Measurements from ENCODE around the gene SNX21. TPM values are rescaled to one million over a fixed set of nuclear protein-coding genes. Genes with fewer than 3 reads are reported as not detected.
"Not testable (repeated sequence)": the region's sequence is repeated elsewhere in the genome, so short reads cannot be mapped to it uniquely, and the experiment has no call there.

Gene SNX21, protein sequence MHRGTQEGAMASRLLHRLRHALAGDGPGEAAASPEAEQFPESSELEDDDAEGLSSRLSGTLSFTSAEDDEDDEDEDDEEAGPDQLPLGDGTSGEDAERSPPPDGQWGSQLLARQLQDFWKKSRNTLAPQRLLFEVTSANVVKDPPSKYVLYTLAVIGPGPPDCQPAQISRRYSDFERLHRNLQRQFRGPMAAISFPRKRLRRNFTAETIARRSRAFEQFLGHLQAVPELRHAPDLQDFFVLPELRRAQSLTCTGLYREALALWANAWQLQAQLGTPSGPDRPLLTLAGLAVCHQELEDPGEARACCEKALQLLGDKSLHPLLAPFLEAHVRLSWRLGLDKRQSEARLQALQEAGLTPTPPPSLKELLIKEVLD
- total RNA-seq (ENCODE audit: unreplicated experiment) = 11.9 TPM
- long read RNA-seq, partial matches to known transcripts = 1 of 14 reads
- long read RNA-seq, other reads (novel, unspliced or antisense) = 6 of 14 reads

- Mint-ChIP-seq H3K27me3 (ENCODE audit: unreplicated experiment) (peaks cover 4% of the 10 kb centered on the region), H3K4me1 (ENCODE audit: unreplicated experiment) (peaks cover 6% of the 10 kb centered on the region), H3K9me3 (ENCODE audit: unreplicated experiment) (no peaks in the 10 kb centered on the region), H3K4me3 (ENCODE audit: unreplicated experiment) (peak within 1 kb of the TSS; percentile 89), H3K27ac (ENCODE audit: unreplicated experiment) (peak within 1 kb of the TSS; percentile 39), H3K36me3 (ENCODE audit: low read depth, unreplicated experiment) (no peaks in the 10 kb centered on the region)
- TF ChIP-seq, protein P1, sequence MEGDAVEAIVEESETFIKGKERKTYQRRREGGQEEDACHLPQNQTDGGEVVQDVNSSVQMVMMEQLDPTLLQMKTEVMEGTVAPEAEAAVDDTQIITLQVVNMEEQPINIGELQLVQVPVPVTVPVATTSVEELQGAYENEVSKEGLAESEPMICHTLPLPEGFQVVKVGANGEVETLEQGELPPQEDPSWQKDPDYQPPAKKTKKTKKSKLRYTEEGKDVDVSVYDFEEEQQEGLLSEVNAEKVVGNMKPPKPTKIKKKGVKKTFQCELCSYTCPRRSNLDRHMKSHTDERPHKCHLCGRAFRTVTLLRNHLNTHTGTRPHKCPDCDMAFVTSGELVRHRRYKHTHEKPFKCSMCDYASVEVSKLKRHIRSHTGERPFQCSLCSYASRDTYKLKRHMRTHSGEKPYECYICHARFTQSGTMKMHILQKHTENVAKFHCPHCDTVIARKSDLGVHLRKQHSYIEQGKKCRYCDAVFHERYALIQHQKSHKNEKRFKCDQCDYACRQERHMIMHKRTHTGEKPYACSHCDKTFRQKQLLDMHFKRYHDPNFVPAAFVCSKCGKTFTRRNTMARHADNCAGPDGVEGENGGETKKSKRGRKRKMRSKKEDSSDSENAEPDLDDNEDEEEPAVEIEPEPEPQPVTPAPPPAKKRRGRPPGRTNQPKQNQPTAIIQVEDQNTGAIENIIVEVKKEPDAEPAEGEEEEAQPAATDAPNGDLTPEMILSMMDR (IDR thresholded peaks at IDR 0.05; ENCODE audit: unreplicated experiment) = no peak
- DNase-seq (ENCODE audit: low spot score) = peak; percentile 80
Observed at GRCh38 chr20:45833030-45833882, at the start of gene SNX21. SNX21 (plus strand) TSS chr20:45833799; CDS start chr20:45833920, 121 bp downstream.

DNA sequence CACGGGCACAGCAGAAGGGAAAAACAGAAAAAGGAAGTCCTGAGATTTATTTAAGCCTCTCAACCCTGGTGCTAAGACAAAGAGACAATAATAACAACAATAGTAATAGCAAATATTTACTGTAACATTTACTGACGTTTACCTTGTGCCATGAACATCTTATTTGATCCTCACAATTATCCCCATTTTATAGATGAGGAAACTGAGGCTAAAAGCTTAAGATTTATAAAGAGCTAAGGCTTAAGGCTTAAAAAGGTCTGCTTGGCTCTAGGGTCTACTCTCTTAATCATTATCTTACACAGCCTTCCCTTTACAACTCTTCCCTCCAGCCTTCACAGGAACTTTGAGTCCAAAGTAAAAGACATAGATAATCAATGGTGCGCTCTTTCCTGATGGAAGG lies 45.2 kb upstream of the SNX21 start:
- Mint-ChIP-seq H3K36me3 (ENCODE audit: low read depth, unreplicated experiment) (peaks cover 7% of the 10 kb centered on the region), H3K27me3 (ENCODE audit: unreplicated experiment) (peaks cover 12% of the 10 kb centered on the region), H3K27ac (ENCODE audit: unreplicated experiment) (no peak overlapping the region), H3K4me1 (ENCODE audit: unreplicated experiment) (peaks cover 11% of the 10 kb centered on the region), H3K4me3 (ENCODE audit: unreplicated experiment) (no peak overlapping the region), H3K9me3 (ENCODE audit: unreplicated experiment) (no peaks in the 10 kb centered on the region)
- DNase-seq (ENCODE audit: low spot score) = no peak
- TF ChIP-seq, protein P1 (IDR thresholded peaks at IDR 0.05; ENCODE audit: unreplicated experiment) = no peak

DNA sequence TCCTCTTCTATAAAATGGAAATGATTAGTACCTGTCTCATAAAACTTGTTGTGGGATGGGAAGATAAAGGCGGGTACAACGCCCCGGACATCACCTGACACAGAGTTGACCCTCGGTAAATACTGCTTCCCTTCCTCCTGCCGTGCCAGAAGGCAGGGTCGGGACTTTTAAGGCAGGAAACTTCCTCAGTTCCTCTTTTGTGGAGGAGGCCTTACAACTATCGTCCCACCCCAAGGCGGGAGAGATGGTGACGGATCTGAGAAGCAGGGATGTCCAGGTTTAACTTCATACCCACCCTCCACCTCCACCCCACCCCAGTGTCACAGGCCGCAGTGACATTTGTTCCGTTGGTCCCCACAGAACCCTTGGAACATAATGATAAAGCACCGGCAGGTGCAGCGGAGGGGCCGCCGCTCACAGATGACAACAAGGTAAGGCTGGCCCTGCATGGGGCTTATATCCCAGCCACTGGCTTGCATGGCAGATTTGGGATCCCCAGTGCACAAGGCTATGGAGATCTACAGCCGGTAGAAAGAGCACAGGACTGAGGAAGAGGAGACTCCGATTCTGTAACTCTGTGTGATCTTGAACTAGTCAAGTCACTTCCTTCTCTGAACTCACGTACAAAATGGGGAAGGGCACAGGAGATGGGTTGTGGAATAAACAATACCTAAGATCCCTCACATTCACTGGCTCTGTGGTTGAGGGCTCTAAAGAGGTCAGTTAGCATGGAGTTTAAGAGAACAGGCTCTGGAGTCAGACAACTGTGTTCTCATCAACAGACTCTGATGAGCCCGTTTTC lies 41.1 kb upstream of the SNX21 start:
- DNase-seq (ENCODE audit: low spot score) = peak; percentile 13
- H3K9me3 Mint-ChIP-seq (ENCODE audit: unreplicated experiment) = no peaks in the 10 kb centered on the region
- peaks cover 14% of the 10 kb centered on the region for H3K27me3 Mint-ChIP-seq (ENCODE audit: unreplicated experiment)
- H3K27ac Mint-ChIP-seq (ENCODE audit: unreplicated experiment) = peak overlapping the region; percentile 97
- TF ChIP-seq, protein P1 (IDR thresholded peaks at IDR 0.05; ENCODE audit: unreplicated experiment) = no peak
- H3K4me1 Mint-ChIP-seq (ENCODE audit: unreplicated experiment) = peaks cover 11% of the 10 kb centered on the region
- H3K4me3 Mint-ChIP-seq (ENCODE audit: unreplicated experiment) = peak overlapping the region; percentile 95
- peaks cover 27% of the 10 kb centered on the region for H3K36me3 Mint-ChIP-seq (ENCODE audit: low read depth, unreplicated experiment)

DNA sequence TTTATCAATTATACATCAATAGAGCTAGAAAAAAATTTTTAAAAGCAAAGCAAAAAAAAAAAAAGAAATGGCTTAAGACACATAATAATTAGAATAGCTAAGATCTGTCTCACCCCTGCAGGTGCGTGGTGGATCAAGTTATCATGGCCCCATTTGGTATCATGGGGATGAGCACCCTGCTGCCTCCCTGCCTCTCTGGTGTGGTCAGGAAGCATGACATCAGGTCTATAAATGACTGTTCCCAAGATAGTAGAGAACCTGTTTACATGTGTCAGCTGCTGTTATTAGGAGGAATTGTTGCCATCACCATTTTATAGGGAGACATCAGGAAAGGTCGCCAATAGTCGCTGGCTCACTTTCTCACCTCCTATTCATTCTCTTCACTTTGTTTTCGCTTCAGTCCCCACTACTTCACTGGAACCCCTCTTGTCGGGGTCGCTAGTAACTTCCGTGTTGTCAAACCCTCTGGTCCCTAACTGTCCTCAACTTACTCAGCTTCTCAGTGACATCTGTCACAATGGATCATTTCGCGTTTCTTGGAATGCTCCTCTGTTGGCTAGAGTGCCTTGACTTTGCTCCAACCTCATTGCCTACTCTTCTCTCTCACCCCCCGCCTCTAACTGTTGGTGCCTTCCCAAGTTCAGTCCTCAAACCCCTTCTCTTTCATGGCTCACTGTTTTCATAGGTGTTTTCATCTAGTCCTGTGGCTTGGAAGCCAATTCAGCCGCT lies 37.1 kb upstream of the SNX21 start:
- no peak overlapping the region for H3K27ac Mint-ChIP-seq (ENCODE audit: unreplicated experiment)
- no peak for DNase-seq (ENCODE audit: low spot score)
- peak overlapping the region; percentile 8 for H3K4me3 Mint-ChIP-seq (ENCODE audit: unreplicated experiment)
- peaks cover 7% of the 10 kb centered on the region for H3K27me3 Mint-ChIP-seq (ENCODE audit: unreplicated experiment)
- TF ChIP-seq, protein P1 (IDR thresholded peaks at IDR 0.05; ENCODE audit: unreplicated experiment) = no peak
- peaks cover 10% of the 10 kb centered on the region for H3K4me1 Mint-ChIP-seq (ENCODE audit: unreplicated experiment)
- no peaks in the 10 kb centered on the region for H3K9me3 Mint-ChIP-seq (ENCODE audit: unreplicated experiment)
- H3K36me3 Mint-ChIP-seq (ENCODE audit: low read depth, unreplicated experiment) = peaks cover 31% of the 10 kb centered on the region

DNA sequence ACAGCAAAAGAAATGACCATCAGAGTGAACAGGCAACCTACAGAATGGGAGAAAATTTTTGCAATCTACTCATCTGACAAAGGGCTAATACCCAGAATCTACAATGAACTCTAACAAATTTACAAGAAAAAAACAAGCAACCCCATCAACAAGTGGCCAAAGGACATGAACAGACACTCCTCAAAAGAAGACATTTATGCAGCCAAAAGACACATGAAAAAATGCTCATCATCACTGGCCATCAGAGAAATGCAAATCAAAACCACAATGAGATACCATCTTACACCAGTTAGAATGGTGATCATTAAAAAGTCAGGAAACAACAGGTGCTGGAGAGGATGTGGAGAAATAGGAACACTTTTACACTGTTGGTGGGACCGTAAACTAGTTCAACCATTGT lies 36.1 kb upstream of the SNX21 start:
- not testable (repeated sequence) for H3K27me3 Mint-ChIP-seq (ENCODE audit: unreplicated experiment); H3K4me1 Mint-ChIP-seq (ENCODE audit: unreplicated experiment); H3K9me3 Mint-ChIP-seq (ENCODE audit: unreplicated experiment); H3K4me3 Mint-ChIP-seq (ENCODE audit: unreplicated experiment); H3K27ac Mint-ChIP-seq (ENCODE audit: unreplicated experiment); DNase-seq (ENCODE audit: low spot score)
- peaks cover 39% of the 10 kb centered on the region for H3K36me3 Mint-ChIP-seq (ENCODE audit: low read depth, unreplicated experiment)

GRCh38 chr20:45797955-45798354 lies 35.6 kb upstream of the SNX21 start:
- H3K27me3 Mint-ChIP-seq (ENCODE audit: unreplicated experiment); H3K4me3 Mint-ChIP-seq (ENCODE audit: unreplicated experiment); DNase-seq (ENCODE audit: low spot score); H3K4me1 Mint-ChIP-seq (ENCODE audit: unreplicated experiment); H3K9me3 Mint-ChIP-seq (ENCODE audit: unreplicated experiment); H3K27ac Mint-ChIP-seq (ENCODE audit: unreplicated experiment): not testable (repeated sequence)
- H3K36me3 Mint-ChIP-seq (ENCODE audit: low read depth, unreplicated experiment) = peaks cover 39% of the 10 kb centered on the region

All from endothelial cell (in vitro differentiated cells).